ENCODE data around the gene CAMSAP3.
A peak's percentile ranks its signal among the peaks of the same experiment; 100 is the strongest.
"Not testable (repeated sequence)": the region's sequence is repeated elsewhere in the genome, so short reads cannot be mapped to it uniquely, and the experiment has no call there.

The CAMSAP3 gene

GRCh38 chr19:7595466-7596133 is at the start of gene CAMSAP3:
CAMSAP3 (plus strand) TSS chr19:7595863; CDS start chr19:7596003, 140 bp downstream.
- no peak for DNase-seq (ENCODE audit: low spot score)

- DNase-seq (ENCODE audit: low spot score) = no peak
These were observed 49.8 kb upstream of the CAMSAP3 start for GRCh38 chr19:7545904-7546303.

GRCh38 chr19:7547159-7547558 is 48.5 kb upstream of the CAMSAP3 start:
- DNase-seq (ENCODE audit: low spot score) = no peak

GRCh38 chr19:7549429-7550148 is 46.1 kb upstream of the CAMSAP3 start:
- no peak for DNase-seq (ENCODE audit: low spot score)

GRCh38 chr19:7550169-7550770 is 45.4 kb upstream of the CAMSAP3 start:
- no peak for DNase-seq (ENCODE audit: low spot score)

- peak; percentile 46 for DNase-seq (ENCODE audit: low spot score)
These were observed 44.5 kb upstream of the CAMSAP3 start for GRCh38 chr19:7550987-7551761.

GRCh38 chr19:7552781-7553180 is 42.9 kb upstream of the CAMSAP3 start:
- no peak for DNase-seq (ENCODE audit: low spot score)

- DNase-seq (ENCODE audit: low spot score) = no peak
These were observed 41.1 kb upstream of the CAMSAP3 start for GRCh38 chr19:7554565-7554964.

GRCh38 chr19:7554990-7555864 is 40.4 kb upstream of the CAMSAP3 start:
- peak; percentile 54 for DNase-seq (ENCODE audit: low spot score)

- no peak for DNase-seq (ENCODE audit: low spot score)
These were observed 38.9 kb upstream of the CAMSAP3 start for GRCh38 chr19:7556696-7557315.

- no peak for DNase-seq (ENCODE audit: low spot score)
These were observed 37.0 kb upstream of the CAMSAP3 start for GRCh38 chr19:7558667-7559066.

- no peak for DNase-seq (ENCODE audit: low spot score)
These were observed 36.6 kb upstream of the CAMSAP3 start for GRCh38 chr19:7559102-7559501.

- DNase-seq (ENCODE audit: low spot score) = no peak
These were observed 35.4 kb upstream of the CAMSAP3 start for GRCh38 chr19:7560255-7560654.

GRCh38 chr19:7561325-7561724 is 34.3 kb upstream of the CAMSAP3 start:
- DNase-seq (ENCODE audit: low spot score) = no peak

- no peak for DNase-seq (ENCODE audit: low spot score)
These were observed 32.8 kb upstream of the CAMSAP3 start for GRCh38 chr19:7562646-7563393.

GRCh38 chr19:7564866-7565265 is 30.8 kb upstream of the CAMSAP3 start:
- DNase-seq (ENCODE audit: low spot score) = no peak

GRCh38 chr19:7565332-7565731 is 30.3 kb upstream of the CAMSAP3 start:
- no peak for DNase-seq (ENCODE audit: low spot score)

- no peak for DNase-seq (ENCODE audit: low spot score)
These were observed 24.9 kb upstream of the CAMSAP3 start for GRCh38 chr19:7570761-7571160.

GRCh38 chr19:7575434-7576040 is 20.1 kb upstream of the CAMSAP3 start:
- no peak for DNase-seq (ENCODE audit: low spot score)

GRCh38 chr19:7577422-7577821 is 18.2 kb upstream of the CAMSAP3 start:
- not testable (repeated sequence) for DNase-seq (ENCODE audit: low spot score)

Measured in hepatic stellate cell (primary cell).